Measurements from ENCODE around the gene SORCS2.

GRCh38 chr4:7741946-7742806 lies 549.8 kb downstream of the SORCS2 start:
- no peak for TF ChIP-seq CTCF (IDR thresholded peaks at IDR 0.05)
- TF ChIP-seq POLR2A (IDR thresholded peaks at IDR 0.05) = no peak
- no peak for TF ChIP-seq POLR2AphosphoS5 (IDR thresholded peaks at IDR 0.05)

Data from prostate gland (tissue), 2 donors.